Suppressor macrophage treated with lipopolysaccharide for 4 hours (primary cell): Measurements from ENCODE around the gene NDUFS3.
"Not testable (repeated sequence)": the region's sequence is repeated elsewhere in the genome, so short reads cannot be mapped to it uniquely, and the experiment has no call there.

Source experiments
- DNase-seq: peaks from one replicate; pipeline ENCODE4 v3.0.0-alpha.2; 2020

The NDUFS3 gene

DNA sequence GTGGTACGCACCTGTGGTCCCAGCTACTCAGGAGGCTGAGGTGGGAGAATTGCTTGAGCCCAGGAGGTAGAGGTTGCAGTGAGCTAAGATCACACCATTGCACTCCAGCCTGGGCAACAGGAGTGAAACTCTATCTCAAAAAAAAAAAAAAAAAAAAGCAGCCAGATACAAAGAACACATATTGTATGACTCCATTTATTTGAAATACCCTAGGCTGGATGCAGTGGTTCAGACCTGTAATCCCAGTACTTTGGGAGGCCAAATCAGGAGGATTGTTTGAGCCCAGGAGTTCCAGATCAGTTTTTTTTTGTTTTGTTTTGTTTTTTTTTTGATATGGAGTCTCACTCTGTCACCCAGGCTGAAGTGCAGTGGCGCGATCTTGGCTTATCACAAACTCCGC lies 16.5 kb upstream of the NDUFS3 start:
- not testable (repeated sequence) for DNase-seq

DNA sequence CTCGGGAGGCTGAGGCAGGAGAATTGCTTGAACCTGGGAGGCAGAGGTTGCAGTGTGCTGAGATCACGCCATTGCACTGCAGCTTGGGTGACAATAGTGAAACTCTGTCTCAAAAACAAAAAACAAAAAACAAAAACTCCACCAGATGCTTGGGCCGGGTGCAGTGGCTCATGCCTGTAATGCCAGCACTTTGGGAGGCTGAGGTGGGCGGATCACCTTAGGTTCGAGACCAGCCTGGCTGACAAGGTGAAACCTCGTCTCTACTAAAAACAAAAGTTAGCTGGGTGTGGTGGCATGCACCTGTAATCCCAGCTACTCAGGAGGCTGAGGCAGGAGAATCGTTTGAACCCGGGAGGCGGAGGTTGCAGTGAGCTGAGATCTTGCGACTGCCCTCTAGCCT lies 14.5 kb upstream of the NDUFS3 start:
- DNase-seq = not testable (repeated sequence)

DNA sequence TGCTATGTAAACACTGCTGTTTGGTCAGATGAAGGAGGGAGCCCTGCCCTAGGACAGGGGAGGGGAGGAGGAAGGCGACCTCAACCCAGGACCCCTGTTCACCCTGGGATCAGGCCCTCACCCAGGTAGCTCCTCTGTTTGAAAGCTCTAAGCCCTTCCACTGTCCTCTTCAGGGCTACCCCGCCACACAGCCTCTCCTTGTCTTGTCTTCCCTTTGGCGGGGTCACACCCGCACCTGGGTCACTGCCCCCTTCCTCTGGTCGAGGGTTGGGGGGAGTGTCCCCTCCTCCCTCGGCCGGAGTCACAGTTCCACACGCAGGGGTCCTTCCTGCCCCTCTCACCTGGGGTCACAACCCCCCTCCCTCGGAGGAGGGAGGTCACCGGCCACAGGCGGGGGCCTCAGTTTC lies 13.9 kb upstream of the NDUFS3 start:
- no peak for DNase-seq

DNA sequence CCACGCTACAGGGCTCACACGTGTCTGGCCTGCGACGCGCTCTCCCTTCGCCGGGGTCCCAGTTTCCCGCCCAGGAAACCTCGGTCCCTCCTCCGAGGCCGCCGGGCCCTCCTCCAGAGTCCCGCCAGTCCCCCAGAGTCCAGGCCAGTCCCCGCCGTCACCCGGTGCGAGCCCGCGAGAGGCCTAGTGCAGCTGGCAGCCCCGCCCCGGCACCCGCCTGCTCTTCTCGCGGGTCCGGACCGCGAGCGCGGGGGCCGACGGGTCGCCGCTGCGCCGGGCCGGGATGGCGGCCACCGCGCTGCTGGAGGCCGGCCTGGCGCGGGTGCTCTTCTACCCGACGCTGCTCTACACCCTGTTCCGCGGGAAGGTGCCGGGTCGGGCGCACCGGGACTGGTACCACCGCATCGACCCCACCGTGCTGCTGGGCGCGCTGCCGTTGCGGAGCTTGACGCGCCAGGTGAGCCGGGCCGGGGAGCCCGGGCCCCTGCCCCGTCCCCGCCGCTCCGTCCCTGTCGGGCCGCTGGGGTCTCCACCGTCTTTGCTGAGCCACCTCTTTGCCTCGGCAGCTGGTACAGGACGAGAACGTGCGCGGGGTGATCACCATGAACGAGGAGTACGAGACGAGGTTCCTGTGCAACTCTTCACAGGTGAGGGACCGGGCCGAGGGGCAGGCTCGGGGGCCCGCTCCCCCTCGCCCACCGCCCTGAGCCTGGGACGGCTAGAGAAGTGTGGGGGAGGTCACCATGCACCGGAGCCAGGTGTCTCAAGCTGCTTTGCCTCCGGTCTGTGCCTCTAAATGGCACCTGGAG lies 13.3 kb upstream of the NDUFS3 start, which contains the start of gene PTPMT1:
PTPMT1 (plus strand) TSS at position 260 of the 809 bp plus-strand sequence; CDS start at position 284, 24 bp downstream.
- DNase-seq = peak; percentile 79

DNA sequence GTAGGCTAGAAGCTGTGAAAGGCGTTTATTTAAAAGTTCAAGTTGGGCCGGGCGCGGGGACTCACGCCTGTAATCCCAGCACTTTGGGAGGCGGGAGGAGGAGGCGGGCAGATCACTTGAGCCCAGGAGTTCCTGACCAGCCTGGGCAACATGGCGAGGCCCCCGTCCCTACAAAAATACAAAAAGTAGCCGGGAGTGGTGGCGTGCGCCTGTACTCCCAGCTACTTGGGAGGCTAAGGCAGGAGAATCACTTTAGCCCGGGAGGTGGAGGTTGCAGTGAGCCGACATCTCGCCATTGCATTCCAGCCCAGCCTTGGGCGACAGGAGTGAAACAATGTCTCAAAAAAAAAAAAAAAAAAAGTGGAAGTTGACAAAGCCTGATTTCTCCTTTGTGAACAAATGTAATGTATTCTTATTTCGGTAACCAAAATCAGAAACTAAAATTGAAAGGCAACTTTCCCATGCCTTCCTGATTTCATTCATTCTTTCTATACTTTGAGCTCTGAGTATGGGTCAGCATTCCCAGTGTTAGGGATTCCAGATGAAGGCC lies 12.7 kb upstream of the NDUFS3 start:
- peak; percentile 60 for DNase-seq

DNA sequence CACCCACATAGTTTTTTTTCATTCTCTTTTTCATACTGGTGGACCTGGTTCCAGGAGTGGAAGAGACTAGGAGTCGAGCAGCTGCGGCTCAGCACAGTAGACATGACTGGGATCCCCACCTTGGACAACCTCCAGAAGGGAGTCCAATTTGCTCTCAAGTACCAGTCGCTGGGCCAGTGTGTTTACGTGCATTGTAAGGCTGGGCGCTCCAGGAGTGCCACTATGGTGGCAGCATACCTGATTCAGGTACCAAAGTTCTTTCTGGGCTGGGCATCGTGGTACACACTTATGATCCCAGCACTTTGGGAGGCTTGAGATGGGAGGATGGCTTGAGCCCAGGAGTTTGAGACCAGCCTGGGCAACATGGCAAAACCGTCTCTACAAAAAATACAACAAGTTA lies 9.2 kb upstream of the NDUFS3 start:
- DNase-seq = no peak

DNA sequence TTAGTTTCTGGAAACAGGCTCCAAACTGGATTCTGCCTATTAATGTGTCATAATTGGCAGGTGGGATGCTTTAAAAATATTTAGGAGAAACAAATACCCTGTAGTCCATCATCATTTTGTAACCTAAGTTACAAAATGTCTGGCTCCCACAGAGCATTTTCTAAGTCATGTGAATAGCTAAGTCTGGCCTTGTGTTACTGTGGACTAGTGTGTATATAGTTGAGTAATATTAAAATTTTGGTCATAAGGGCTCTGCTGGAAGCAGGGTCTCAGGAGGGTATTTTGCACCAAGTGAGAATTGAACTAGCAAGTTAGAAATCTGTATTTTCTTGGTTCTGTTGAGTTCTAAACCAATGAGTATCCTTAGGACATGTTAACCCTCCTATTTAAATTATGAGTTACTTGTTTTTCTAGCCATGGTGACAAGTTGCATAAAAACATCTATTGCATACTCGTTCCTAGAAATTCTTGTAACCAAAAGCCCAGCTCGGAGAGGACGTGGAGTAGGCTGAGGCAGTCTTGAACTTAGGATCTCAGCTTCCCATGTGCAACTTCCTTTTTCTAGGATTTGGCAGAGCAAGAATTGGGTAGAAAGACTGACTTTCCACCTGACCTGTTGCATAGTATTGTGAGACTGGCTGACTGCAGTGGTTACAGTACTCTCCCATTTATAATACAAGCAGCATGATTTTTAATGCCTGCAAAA lies 8.1 kb upstream of the NDUFS3 start:
- DNase-seq = no peak

DNA sequence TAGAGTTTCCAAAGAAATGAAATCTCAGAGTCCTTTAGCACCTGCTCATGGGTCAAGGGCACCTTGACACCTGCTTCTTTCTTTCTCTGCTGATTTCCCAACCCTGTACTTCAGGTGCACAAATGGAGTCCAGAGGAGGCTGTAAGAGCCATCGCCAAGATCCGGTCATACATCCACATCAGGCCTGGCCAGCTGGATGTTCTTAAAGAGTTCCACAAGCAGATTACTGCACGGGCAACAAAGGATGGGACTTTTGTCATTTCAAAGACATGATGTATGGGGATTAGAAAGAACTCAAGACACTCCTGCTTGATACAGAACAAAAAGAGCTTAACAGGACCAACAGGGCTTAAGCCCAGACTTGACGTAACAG lies 7.5 kb upstream of the NDUFS3 start:
- no peak for DNase-seq

DNA sequence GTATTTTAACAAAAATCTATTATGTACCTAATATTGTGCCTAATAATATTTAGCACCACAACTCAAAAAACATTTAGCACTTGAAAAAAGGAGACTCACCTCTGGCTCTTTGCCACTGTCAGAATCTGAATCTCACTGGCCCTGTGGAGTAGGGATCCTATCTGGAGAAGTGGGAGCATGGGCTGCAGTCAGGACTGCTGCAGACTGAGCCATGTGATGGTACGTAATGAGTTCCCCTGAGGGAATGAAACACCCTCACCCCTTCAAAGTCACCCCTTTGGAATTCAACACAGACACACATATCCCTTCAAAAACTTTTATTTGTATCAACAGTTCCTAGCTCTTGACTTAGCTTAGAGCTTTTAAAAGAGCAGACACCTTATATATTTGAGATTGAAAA lies 7.0 kb upstream of the NDUFS3 start:
- DNase-seq = no peak

DNA sequence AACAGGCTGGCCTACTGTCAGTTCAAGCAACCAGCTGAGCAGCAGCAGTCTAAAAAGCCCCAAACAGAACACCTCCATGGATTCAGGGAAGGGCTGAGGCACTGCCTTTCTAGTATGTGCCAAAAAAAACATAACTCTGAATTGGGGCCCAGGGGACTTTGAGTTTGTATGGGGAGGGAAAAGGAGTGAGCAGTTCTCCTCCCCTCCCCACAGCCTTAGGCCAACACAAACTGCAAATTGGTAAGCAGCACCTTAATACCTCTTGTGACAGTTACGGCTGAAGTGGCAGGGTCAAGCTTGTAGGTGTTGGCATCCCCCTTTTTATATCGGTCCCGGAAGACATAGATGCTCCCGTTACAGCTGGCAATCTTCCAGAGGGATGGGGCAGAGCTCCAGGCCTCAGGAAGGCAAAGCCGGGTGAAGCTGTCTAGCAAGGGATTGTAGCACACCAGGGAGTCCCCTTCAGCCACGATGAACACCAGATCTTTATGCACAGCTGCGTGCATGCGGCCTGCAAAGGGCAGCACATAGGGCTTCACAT lies 6.1 kb upstream of the NDUFS3 start:
- no peak for DNase-seq

DNA sequence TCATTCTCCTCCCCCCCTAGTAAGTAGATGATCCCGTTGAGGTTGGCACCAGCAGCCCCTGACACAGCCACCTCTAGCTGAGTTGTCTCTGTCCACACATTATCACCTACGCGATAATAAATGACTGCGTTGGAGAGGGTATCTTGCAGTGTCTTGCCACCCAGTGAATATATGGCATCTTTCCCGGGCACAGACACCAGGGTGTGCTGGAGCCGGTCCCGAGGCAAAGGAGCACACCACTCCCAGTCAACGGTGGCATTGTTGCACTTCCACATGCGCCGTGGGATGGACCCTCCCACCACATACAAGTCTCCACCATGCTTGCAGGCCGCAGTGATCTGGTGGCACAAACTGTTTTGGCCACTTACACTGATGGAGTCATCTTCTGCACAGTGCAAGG lies 5.6 kb upstream of the NDUFS3 start:
- DNase-seq = no peak

DNA sequence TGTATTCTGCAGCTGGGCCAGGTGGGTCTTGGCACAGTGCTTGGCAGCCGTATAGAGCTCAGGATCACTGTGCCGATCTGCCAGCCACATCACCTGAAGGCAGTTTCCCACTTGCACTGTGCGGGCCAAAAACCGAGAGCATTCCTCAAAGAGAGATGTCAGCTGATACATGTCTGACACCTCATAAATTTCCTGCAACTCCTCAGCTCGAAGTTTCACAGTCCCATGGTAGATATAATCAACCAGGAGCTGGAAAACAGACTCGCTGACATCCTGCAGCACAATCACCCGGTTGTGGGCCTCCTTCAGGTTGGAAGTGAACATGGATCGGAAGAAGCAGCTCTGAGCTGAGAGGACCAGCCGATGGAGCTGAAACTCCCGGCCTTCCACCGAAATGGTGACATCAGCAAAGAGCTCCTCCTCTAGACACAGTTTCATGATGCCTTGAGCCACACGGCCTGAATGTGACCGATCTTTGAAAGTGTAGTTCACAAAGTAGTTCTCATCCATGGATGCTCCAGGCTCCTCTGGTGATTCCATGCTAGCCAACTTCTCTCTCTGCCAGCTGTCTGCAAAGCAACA lies 1.3 kb upstream of the NDUFS3 start:
- DNase-seq = no peak

DNA sequence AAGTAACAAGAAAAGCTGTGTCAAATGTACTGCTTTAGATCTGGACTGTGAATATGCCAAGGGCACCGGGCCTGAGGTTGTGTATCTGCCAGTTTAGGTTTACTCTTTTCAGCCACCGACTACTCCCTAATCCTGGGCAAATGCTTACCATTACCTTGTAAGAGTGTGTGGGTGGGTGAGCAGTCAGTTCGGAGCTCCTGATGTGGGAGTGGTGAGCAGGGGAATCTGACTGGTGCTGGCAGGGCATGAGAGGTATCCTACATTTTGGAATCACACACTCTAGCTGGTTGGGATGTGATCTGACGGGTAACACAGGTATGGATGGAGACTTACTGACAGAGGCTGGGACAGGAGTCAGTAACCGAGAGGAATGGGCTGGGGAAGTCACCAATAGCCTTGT lies 5.0 kb downstream of the NDUFS3 start:
- no peak for DNase-seq

DNA sequence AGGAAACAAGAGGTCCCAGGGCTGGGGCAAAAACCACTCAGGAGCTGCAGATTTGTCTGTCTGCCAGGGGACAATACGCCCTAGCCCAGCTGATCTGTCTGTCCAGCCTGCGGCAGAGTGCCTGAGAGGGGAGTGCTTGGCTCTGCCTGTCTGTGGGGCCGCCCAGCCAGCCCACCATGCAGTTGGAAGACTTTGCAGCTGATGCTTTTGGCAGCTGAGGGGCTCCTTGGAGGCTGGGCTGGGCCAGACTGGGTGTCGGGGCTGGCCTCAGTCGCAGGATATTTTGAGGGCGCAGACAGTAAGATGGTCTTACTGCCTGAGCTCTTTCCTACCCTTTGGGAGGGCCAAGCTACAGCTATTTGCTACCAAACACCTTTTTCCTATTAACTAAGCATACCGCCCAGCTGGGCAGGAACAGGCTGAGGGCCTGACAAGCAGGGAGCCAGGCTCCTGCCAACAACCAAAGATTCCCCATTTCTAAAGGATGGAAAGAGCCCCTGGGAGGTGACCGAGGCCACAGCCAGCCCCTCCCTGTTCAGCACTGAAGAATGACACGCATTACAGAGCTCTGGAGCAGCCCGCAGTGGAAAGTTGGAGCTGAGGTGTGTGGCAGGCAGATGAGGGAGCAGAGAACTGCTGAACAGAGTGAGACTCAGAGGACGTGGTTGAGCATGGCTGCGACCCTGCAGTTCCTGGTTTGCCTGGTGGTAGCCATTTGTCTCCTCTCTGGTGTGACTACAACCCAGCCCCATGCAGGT lies 7.4 kb downstream of the NDUFS3 start, which contains the start of gene FAM180B:
FAM180B (plus strand) TSS at position 581 of the 758 bp plus-strand sequence; CDS start at position 672, 91 bp downstream.
- DNase-seq = no peak

DNA sequence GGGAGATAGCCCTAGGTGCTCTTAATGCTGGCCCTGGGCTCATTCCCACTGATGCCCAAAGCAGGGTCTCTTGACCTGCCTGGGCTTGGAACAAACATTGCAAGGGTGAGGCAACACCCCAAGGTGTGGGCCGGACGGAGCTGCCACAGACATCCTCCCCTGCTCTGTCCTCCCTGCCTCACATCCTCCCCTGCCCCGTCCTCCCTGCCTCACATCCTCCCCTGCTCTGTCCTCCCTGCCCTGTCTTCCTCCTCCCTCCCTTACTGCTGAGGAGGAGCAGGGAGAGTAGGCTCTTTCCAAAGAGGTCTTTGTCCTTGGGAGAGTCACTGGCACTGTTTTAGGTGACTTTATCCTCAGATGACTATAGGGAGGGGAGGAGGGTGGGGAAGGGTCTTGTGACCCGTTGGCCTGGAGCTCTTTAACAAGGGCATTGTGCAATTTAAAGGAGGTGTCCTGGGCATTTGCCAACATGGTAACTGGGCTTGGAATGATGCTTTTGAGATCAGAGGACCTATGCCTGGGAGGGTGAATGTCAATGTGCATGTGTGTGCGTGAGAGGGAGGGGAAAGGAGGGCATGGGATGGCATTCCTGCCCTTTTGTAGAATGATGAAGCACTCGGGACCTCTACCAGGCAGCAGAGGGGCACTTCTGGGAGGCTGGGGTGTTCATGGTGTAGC lies 8.3 kb downstream of the NDUFS3 start:
- DNase-seq = peak; percentile 28

DNA sequence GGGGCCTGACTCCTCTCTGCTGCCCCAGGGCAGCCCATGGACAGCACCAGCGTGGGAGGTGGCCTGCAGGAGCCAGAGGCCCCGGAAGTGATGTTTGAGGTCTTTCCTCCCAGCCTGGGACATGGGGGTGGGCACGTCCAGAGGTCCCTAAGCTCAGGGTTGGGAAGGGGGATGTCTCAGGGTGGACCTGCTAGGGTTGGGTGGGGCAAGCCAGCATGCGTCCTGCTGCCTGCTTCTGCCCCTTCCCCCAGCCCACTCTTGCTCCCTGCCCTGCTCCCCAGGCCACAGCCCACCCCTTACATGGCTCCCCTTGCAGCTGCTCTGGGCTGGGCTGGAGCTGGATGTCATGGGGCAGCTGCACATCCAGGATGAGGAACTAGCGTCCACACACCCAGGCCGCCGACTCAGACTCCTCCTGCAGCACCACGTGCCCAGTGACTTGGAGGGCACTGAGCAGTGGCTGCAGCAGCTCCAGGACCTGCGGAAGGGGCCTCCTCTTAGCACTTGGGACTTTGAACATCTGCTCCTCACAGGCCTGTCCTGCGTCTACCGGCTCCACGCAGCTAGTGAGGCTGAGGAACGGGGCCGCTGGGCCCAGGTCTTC lies 9.0 kb downstream of the NDUFS3 start:
- peak; percentile 86 for DNase-seq

DNA sequence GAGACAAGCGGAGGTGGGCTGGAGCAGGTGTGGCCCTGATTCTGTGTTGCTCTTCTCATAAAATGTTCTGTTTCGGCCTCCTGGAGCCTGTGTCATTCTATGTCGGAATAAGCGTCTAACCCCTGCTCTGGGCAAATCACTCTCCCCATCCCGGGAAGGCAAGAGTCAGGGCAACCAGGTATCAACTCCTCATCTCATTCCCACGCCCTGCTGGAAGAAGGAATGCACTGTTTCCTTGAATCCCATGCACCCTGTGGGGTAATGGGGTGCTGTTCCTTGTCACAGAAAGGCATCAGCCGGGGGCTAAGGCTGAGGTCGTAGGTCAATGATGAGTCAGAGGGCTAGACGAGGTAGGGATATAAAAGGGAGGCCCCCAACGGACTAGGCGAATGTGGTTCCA lies 10.2 kb downstream of the NDUFS3 start:
- DNase-seq = no peak

DNA sequence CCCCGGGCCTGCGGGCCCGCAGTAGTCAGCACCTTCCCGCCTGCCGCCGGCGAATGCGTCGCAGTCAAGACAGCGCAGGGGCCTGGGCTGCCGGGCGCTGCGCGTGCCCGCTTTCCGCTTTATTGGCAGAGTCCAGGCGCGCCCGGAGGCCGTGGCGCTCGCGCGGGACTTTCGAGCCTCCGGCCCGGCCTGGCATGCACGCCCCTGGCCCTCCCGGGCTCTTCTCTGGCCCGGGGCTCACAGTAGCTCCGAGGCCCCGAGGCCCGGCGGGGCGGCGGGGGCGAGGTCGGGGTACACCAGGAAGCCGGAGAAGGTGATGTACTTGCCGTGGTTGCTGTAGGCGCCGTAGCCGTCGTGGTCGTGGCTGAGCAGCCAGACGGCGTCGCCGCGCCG lies 10.7 kb downstream of the NDUFS3 start:
- DNase-seq = no peak

DNA sequence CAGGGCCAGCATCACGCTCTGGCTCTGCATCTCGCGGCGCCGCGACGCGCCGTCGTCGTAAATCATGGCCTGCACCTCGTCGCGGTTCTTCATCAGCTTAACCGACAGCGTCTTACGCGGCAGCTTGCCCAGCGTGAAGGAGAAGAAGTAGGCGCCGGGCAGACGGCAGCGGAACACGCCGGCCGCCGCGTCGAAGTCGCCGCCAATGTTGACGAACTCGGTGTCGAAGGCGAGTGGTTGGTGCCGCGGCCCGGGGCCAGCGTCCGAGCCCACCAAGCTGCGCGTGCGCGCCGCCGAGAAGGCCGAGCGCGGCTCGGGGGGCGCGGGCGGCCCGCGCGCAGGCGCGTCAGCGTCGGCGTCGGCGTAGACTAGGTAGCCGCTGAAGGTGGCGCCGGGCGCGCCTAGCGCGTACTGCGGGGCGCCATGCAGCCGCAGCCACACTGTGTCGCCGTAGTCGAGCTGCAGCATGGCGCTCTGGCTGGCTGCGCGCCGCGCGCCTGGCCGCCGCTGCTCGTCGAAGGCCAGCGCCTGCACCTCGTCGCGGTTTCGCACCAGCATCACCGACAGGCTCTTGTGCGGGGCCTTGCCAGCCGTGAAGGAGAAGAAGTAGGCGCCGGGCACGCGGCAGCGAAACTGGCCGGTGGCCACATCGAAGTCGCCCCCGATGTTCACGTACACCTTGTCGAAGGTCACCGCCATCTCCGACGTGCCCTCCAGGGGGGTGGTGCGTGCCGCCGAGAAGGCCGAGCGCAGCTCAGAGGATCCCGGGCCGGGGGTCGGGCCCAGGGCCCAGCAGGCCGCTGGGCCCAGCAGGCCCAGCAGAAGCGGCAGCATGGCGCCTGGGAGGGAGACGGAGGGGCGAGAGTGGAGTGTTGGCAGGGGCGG lies 11.3 kb downstream of the NDUFS3 start:
- no peak for DNase-seq

DNA sequence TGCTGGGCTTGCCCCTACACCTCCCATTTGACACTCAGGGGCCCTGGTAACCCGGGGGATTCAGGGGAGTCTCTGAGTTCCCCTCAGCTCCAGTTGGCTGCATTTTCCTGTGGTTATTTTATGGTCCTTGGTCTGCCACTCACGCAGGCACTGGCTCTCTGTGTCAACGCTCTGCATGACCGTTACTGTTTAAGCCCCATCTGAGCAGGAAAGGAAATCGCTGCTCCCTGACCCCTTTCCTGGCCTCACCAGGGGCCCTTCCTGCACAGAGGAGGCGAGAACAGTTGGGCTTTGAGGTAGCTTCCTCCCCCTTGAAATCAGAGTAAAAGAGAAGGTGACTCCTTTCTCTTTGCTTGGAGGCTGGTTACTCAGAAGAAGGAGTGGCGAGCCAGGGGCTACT lies 12.9 kb downstream of the NDUFS3 start:
- no peak for DNase-seq
